Colon (tissue), 2 donors: Measurements from ENCODE around the gene TXNDC2.

ENCODE experiments used
- FAIRE-seq: peaks from 2 replicates; lab custom pipeline; 2012; peaks lifted over from hg19 to GRCh38; lab: Jason Lieb, UNC
- donor health status: control.
- donor health status: control.

TXNDC2 gene

DNA sequence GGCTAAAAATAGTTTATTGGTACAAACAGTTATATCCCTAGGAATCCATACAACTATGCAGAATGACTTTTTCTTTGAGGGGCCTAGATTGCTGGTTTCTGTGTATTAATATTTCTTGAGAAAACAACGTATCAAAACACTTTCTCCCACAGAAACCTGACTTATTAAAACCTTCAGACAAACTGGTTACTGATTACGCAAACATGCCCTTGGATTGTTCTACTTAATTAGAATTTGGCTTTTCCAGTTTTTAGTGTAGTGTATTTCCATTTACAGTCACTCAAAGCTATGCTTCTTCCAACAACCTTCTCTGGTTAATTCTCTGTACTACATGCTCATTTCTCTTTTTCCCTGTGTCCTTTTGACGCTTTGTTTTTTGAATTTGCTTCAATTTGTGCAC is 48.1 kb downstream of the TXNDC2 start:
- FAIRE-seq, result no peak

DNA sequence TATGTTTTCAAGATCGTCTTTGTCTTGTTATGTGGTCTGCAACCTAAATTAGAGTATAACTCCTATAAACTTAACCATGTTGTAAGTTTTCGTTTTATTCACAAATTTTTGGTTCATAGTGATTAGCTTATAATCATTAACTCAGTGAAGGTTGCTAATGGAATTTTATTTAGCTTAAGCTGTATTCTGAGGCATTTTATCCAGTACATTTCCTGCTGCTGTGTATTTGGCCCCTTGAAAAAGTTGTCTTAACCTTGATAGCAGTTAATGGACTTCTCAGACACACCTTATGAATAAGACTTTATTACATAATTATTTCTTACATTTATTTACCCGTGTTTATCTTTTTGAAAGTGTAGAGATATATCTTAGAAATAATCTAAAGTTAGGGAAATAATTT is 48.5 kb downstream of the TXNDC2 start:
- no peak for FAIRE-seq
